SW 1271 (cell line): Measurements from ENCODE around the gene RPS6KA4.
"Not testable (repeated sequence)": the region's sequence is repeated elsewhere in the genome, so short reads cannot be mapped to it uniquely, and the experiment has no call there.

Source experiments
- DNase-seq, 2 experiments: peaks; one replicate each; lab custom pipeline; 2025; lab: John Stamatoyannopoulos, UW

Gene RPS6KA4

DNA sequence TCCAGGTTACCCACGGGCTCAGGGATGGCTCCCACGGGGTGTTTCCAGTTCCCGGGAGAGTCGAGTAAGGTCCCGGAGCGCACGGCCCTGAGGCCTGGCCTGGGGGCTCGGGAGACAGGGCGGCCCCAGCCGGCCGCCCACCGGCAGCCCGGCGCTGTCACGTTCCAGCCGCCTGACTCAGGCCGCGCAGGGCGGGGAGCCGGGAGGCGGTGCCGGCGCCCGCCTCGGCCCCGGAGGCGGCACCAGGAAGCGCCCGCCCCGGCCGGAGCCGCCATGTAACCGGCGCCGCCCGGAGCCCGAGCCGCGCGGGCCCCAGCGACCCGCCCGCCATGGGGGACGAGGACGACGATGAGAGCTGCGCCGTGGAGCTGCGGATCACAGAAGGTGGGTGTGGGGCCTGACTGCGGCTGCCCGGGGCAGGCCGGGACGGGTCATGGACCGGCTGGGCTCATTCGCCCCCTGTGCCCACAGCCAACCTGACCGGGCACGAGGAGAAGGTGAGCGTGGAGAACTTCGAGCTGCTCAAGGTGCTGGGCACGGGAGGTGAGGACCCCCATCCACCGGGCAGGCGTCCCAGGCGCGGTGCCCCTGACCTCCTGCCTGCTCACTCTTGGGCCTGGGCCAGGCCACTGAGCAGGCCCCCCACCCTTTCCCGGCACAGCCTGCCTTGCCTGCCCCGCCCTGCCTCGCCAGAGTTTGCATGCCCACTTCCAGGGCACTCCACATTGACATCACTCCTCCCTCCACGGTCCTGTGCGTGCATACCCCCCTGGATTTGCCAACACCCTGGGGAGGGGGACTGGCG lies at the start of gene RPS6KA4:
Gene RPS6KA4 (plus strand): TSS at position 256 of the 805 bp plus-strand sequence. CDS start 74 bp downstream, at position 330.
- DNase-seq = peak in 1 of 2 experiments; percentile 39

DNA sequence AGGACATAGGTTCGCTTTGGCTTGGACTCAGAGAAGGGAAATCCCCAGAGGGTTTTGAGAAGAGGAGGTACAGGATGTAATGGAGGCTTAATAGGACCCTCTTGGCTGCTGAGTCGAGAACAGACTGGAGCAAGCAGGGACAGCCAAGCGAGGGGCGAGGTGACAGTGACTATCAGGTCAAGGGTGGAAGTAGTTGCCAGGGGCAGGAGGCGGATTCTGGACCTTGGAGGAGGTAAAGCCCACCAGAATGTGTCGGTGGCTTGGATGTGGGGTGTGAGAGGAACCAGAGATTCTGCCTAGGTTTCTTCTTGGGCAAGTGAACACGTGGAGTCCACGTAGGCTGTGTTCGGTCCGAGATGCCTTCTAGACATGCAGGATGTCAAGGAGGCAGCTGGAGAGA lies 46.0 kb upstream of the RPS6KA4 start:
- DNase-seq = no peak

DNA sequence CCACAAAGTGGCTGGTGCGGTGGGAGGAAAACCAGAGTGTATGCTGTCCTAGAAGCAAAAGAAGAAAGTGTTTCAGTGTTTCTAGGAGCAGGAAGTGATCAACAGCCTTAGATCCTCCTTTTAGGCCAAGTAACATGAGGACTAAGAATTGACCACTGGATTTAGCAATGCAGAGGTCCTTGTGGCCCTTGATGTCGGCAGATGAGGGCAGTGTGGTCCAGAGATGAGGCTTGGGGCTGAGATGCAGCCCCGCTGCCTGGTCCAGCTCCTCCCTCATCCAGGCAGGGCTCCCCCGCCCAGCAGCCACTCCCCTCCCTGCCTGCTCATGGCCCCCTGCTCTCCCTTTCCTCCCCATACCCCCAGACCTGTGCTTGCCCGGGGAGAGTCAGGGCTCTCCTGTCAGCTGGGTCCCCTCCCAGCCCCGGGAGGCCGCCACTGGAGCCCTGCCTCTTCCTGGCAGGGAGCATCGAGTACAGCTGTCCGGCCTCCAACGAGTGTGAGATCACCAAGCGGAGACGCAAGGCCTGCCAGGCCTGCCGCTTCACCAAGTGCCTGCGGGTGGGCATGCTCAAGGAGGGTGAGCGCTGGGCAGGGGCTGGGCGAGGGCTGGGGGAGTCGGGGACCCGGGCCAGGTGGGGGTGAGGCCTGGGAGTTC lies 45.3 kb upstream of the RPS6KA4 start:
- DNase-seq = no peak

DNA sequence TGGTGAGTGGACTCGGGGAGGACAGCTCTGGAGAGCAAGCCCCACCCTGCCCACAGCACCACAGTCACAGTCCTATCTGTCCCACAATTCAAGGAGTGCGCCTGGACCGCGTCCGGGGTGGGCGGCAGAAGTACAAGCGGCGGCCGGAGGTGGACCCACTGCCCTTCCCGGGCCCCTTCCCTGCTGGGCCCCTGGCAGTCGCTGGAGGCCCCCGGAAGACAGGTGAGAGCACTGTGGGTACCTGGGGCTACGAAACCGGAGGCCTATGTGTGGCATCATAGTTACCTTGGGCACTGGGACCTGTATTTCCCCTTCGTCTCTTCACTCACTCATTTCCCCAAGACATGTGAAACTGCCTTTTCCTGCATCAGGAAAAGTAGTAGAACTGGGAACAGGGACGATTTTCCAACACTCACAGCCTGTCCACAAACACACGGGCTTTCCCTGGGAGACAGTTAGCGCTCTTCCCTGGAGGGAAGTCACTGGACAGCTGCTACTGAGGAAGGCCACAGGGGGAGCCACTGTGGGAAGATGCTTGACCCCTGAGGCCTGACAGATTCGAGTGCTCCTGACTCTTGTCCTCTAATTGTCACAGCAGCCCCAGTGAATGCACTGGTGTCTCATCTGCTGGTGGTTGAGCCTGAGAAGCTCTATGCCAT lies 44.7 kb upstream of the RPS6KA4 start:
- no peak for DNase-seq

DNA sequence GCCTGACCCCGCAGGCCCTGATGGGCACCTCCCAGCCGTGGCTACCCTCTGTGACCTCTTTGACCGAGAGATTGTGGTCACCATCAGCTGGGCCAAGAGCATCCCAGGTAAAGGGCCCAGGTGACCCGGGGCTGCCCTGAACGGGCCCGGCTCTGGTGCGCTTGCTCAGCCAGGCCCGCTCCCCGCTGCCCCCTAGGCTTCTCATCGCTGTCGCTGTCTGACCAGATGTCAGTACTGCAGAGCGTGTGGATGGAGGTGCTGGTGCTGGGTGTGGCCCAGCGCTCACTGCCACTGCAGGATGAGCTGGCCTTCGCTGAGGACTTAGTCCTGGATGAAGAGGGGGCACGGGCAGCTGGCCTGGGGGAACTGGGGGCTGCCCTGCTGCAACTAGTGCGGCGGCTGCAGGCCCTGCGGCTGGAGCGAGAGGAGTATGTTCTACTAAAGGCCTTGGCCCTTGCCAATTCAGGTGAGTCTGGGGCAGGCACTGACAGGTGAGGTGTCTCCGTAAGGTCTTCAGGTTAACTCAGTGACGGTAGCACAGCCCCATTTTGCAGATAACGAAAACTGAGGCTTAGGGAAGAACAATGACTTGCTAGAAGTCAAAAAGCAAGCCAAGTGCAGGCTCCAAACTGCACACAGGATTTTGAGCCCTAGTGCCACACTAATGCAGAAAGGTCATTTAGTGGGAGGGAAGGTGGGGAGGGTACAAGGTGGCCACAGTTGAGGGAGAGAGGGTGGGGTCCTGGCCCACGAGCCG lies 44.0 kb upstream of the RPS6KA4 start:
- DNase-seq = no peak

DNA sequence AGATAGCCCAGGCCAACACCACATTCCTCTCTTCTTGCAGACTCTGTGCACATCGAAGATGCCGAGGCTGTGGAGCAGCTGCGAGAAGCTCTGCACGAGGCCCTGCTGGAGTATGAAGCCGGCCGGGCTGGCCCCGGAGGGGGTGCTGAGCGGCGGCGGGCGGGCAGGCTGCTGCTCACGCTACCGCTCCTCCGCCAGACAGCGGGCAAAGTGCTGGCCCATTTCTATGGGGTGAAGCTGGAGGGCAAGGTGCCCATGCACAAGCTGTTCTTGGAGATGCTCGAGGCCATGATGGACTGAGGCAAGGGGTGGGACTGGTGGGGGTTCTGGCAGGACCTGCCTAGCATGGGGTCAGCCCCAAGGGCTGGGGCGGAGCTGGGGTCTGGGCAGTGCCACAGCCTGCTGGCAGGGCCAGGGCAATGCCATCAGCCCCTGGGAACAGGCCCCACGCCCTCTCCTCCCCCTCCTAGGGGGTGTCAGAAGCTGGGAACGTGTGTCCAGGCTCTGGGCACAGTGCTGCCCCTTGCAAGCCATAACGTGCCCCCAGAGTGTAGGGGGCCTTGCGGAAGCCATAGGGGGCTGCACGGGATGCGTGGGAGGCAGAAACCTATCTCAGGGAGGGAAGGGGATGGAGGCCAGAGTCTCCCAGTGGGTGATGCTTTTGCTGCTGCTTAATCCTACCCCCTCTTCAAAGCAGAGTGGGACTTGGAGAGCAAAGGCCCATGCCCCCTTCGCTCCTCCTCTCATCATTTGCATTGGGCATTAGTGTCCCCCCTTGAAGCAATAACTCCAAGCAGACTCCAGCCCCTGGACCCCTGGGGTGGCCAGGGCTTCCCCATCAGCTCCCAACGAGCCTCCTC lies 43.1 kb upstream of the RPS6KA4 start:
- not testable (repeated sequence) for DNase-seq

DNA sequence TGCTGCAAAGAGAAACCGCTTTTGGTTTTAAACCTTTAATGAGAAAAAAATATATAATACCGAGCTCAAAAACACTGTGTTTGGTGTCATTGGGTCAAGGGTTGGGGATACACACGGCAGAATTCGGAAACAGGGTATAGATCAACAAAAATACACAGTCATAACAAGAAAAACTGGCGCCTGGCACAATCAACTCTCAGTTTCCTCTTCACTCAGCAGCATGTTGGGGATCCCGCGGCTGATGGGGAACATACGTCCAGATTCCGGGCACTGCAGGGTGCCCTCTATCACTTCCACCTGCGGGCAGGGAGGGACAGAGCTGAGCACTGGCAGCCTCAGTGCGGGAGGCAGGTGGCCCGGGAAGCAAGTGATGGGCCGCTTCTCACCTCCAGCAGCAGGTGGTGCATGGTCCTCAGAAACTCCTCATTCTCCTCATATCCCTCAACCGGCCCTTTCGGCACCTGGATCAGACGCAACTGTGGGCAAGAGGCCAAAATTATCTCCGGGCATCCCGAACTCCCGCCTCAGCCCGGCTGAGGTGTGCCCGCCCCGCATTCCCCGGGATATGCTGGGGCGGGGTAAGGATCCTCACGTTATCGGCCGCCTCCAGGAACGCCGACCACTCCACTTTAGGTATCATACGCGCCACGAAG lies 42.2 kb upstream of the RPS6KA4 start:
- DNase-seq = peak in 1 of 2 experiments; percentile 58

DNA sequence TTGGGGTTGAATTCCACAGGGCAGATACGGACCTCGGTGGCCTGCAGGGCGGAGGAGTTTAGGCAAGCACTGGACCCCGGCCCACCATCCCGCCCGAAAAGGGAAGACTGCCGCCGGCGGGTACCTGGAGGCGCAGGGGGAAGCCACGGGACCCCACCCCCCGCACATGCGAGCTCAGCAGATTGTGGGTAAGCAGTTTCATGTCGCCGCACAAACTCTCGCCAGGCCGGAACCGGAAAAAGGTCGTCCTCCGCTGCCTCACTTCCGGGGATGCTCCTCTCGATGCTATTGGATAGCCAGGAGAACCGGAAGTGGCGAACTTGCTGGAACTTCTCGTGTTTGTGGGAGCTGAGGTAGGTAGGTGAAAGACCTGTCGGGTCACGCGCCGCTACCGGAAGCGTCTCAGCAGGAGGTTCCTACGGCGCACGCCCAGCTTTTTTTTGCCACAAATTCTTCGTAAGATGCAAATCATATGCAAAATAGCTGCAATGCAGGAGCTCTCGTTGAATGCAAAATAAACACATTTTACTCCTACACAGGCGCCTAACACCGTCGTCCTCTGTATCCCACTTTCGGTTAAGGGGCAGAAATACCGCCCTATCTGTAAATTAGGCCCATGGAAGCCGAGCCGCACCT lies 41.5 kb upstream of the RPS6KA4 start, which contains the start of gene TRMT112:
Gene TRMT112 (minus strand): TSS at position 235 of the 636 bp plus-strand sequence. CDS start 33 bp downstream, at position 202.
- DNase-seq = peak; percentile 97 to 98

DNA sequence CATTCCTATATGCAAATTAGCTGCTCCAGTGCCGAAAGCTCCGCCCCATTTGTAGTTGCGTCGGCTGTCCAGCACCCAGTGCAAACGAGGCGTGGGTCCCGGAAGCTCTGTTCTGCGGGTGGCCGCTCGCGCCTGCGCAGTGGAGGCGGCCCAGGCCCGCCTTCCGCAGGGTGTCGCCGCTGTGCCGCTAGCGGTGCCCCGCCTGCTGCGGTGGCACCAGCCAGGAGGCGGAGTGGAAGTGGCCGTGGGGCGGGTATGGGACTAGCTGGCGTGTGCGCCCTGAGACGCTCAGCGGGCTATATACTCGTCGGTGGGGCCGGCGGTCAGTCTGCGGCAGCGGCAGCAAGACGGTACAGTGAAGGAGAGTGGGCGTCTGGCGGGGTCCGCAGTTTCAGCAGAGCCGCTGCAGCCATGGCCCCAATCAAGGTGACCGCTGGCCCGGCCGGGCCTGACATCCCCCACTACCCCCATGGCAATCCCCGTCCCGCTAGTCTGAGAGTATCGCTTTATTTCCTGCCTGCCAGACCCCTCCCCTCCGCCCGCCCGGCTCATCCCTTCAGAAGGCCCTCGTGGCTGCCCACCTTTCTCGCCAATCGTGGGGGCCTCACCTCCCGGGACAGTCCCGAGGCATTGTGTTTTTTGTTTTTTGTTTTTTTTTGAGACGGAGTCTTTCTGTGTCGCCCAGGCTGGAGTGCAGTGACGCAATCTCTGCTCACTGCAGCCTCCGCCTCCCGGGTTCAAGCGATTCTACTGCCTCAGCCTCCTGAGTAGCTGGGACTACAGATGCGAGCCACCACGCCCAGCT lies 40.8 kb upstream of the RPS6KA4 start, which contains the start of gene PRDX5:
Gene PRDX5 (plus strand): TSS at position 161 of the 805 bp plus-strand sequence. CDS start 95 bp downstream, at position 256.
- peak; percentile 83 to 95 for DNase-seq

DNA sequence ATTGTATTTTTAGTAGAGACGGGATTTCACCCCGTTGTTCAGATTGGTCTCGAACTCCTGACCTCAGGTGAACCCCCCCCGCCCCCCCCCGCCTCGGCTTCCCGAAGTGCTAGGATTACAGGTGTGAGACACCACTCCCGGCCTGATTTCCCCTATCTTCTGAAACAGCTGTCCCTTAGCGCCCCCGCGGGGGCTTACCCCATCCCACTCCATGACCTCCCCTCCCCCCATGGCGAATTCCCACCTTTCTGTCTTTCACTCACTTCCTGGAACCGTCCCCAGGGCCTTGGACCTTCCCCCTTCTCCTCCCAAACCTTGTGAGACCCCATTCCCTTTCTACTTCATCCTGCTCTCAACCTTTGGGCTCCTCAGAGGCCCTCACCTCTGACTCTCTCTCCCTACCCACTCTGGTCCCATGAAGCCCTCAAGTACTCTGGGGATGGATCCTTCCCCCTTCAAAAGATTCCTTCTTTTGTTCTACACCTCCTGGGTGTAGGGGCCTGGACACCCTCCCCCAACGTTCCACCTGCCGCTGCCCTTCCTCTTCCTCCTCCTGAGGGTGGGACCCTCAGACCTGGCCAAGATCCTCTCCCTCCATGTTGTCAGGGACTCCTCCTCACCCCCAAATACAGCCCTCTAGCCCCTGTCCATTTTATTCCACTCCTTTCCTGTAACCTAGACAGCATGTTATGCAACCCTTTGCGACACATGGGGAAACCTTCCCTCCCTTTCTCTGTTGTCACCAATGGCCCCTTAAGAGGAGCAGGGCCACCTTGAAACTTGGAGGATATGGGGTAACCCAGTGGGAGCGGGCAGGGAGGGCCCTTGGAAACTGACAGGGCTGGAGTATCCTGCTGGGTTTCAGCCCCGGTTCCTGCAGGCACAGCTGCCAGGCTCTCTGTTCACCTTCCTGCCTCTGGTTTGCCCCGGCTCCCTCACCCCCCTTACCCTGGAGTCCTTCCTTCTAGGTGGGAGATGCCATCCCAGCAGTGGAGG lies 39.9 kb upstream of the RPS6KA4 start:
- DNase-seq = no peak

DNA sequence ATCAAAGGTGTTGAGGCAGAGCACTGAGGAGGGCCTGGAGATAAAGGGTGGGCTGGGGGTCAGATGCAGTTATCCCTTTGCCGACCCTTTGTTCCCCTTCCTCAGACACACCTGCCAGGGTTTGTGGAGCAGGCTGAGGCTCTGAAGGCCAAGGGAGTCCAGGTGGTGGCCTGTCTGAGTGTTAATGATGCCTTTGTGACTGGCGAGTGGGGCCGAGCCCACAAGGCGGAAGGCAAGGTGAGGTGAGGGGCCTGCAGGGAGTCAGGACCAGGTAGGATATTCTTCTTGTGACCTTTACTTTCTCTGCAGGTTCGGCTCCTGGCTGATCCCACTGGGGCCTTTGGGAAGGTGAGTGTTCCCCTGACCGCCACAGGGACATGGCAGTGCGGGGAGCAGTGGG lies 38.4 kb upstream of the RPS6KA4 start:
- DNase-seq = no peak

DNA sequence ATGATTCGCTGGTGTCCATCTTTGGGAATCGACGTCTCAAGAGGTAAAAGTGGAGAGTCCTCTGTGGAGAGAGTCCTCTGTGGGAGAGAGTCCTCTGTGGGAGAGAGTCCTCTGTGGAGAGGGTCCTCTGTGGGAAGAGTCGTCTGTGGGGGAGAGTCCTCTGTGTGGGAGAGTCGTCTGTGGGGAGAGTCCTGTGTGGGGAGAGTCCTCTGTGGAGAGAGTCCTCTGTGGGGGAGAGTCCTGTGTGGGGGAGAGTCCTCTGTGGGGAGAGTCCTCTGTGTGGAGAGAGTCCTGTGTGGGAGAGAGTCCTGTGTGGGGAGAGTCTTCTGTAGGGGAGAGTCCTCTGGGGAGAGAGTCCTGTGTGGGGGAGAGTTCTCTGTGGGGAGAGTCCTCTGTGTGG lies 37.9 kb upstream of the RPS6KA4 start:
- no peak for DNase-seq

DNA sequence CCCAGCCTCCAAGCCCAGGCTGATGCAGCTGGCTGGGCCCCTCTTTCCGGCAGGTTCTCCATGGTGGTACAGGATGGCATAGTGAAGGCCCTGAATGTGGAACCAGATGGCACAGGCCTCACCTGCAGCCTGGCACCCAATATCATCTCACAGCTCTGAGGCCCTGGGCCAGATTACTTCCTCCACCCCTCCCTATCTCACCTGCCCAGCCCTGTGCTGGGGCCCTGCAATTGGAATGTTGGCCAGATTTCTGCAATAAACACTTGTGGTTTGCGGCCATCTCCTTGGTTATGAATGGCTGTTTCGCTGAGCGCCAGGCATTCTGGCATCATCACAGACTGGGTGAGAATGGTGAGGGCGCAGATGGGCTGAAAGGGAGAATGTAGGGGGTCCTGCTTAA lies 37.4 kb upstream of the RPS6KA4 start:
- DNase-seq = no peak

DNA sequence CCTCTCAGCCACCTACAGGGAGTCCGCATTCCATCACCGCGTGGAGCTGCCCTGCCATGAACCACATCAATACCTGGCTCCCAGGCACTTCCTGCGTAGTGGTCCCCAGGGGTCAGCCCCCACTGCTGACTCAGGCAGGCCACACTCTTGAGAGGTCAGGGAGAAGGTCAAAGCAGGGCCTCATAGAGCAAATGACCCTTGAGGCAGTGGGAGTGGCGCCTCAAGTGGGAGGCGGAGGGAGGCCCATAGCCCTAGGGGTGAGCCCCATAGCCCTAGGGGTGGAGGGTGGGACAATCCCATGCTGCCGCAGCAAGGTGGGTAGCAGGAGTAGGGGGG lies 36.1 kb upstream of the RPS6KA4 start:
- DNase-seq = no peak

DNA sequence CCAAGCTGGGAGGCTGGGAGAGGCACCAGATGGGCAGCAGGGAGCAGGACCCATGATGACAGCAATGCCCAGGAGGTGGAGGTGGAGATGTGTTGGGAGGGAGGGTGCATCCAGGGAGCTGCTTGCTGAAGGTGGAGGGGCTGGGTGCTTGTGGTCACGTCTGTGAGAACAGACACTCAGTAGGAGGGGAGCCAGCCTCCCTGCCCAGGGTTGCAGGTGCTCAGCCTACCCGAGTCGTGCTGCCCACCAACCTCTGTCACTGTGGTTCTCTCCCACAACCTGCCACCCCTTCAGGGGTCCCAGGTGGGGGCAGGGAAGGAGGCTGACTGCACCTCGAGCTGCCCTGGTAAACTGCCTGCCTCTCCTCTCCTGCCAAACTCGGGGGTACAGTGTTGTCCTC lies 35.6 kb upstream of the RPS6KA4 start:
- no peak for DNase-seq

DNA sequence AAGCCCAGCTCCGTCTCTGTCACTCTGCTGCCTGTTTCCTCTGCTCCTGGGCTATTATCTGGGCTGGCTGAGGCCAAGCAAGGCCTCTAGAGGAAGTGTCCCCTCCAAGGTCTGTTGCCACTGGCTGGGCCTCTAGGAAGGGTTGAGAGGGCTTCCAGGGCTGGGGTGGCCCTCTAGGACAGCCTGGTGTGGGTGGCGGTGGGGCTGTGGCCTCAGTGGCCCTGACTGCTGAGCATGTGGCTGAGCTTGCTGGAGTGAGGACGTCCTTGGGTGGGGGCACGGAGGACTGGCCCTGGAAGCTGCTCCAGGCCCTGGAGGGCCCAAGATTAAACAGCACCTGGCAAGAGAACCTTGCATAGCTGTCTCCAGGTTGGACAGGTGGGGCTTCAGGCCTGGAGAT lies 35.0 kb upstream of the RPS6KA4 start:
- DNase-seq = not testable (repeated sequence)

DNA sequence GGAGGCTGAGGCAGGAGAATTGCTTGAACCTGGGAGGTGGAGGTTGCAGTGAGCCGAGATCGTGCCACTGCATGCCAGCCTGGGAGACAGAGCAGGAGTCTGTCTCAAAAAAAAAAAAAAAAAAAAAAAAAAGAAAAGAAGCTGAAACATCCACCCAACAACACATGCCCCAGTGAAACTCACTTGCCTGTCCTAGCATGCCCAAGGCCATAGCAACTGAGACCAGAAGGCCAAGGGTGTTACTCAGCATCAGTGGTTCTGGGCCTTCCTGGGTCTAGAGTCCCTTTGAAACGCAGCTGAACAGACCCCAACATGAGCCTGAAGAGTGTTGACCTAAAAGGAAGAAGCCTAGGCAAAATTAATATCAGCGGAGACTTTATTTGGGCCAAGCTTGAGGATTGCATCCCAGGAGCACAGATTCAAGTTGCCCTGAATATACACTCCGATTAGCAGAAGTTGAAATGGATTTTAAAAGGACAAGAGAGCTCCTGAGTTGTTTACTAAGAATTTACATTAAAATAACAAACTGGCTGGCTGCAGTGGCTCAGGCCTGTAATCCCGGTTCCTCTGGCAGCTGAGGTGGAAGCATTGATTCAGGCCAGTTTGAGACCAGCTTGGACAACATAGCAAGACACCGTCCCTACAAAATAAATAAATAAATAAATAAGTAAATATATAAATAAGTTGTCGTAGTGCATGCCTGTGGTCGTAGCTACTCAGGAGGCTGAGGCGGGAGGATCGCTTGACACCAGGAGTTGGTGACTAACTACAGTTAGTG lies 34.1 kb upstream of the RPS6KA4 start:
- DNase-seq = no peak
